Endothelial cell of umbilical vein (primary cell): Measurements from ENCODE around the gene CHN1. TPM values are rescaled to one million over a fixed set of nuclear protein-coding genes. Genes with fewer than 3 reads are reported as not detected.

ENCODE experiments used
- BruUV-seq: library from RNA; stranded (reverse); fragments of 400-500 nt; replicated peaks from 2 replicates; lab custom pipeline; 2021; lab: Mats Ljungman, UMichigan
- CTCF ChIA-PET: fragments of 300-600, 350-600 bp; sonication (Branson Sonifier 250); formaldehyde crosslinking; loops from one replicate; lab custom pipeline; 2021; ENCODE audit warnings: antibody characterized with exemption, inconsistent platforms; lab: Charles Lee
- POLR2A ChIA-PET: fragments of 300-600, 350-600 bp; sonication (Branson Sonifier 250); formaldehyde crosslinking; loops from one replicate; lab custom pipeline; 2021; ENCODE audit warnings: antibody characterized with exemption, inconsistent platforms; lab: Charles Lee
- DNase-seq: peaks from one replicate; pipeline ENCODE4 v3.0.0-alpha.2; 2011; ENCODE audit warnings: low read depth, low spot score
- FAIRE-seq: peaks from 2 replicates; lab custom pipeline; 2011; peaks lifted over from hg19 to GRCh38; lab: Jason Lieb, UNC
- H2AFZ ChIP-seq: 2 replicates; pipeline ENCODE4 v1.6.0; 2012; ENCODE audit warnings: low read depth, low read length, control low read depth, inconsistent platforms
- H3K27ac ChIP-seq: 2 replicates; pipeline ENCODE4 v1.5.1; 2011; ENCODE audit warnings: low read depth, mild to moderate bottlenecking, control low read depth, low read length, moderate library complexity; ENCODE audit not compliant: insufficient read depth
- H3K27me3 ChIP-seq, 2 experiments: 2 replicates each; pipeline versions ENCODE4 v1.6.0 to v1.6.1; 2011; ENCODE audit warnings: low read length in 2 of 2, mixed read lengths in 1 of 2; ENCODE audit not compliant: control insufficient read depth in 2 of 2, insufficient read depth in 2 of 2
- H3K36me3 ChIP-seq, 2 experiments: 2 replicates in 1 of 2; 3 replicates in 1 of 2; pipeline ENCODE4 v1.5.1; 2011; ENCODE audit warnings: low read length in 2 of 2, mild to moderate bottlenecking in 1 of 2, moderate library complexity in 1 of 2; ENCODE audit not compliant: control insufficient read depth in 2 of 2, insufficient read depth in 2 of 2; ENCODE audit errors: extremely low read depth in 1 of 2
- H3K4me1 ChIP-seq: 3 replicates; pipeline ENCODE4 v1.5.1; 2011; ENCODE audit warnings: mild to moderate bottlenecking, low read length; ENCODE audit not compliant: control insufficient read depth, insufficient read depth; ENCODE audit errors: extremely low read depth
- H3K4me2 ChIP-seq: 2 replicates; pipeline ENCODE4 v1.6.1; 2011; ENCODE audit warnings: low read length, control low read depth, mixed read lengths; ENCODE audit not compliant: insufficient read depth
- H3K4me3 ChIP-seq, 3 experiments: fragments of 200-600 bp in 1 of 3; sonication (generic), shearing (Covaris generic) in 1 of 3; replicated peaks in 1 of 3; 2 replicates each; pipeline ENCODE4 v1.5.1; 2011 to 2016; ENCODE audit warnings: control low read depth in 3 of 3, low read length in 3 of 3, mild to moderate bottlenecking in 2 of 3, inconsistent platforms in 1 of 3, low read depth in 1 of 3, moderate library complexity in 1 of 3; ENCODE audit not compliant: insufficient read depth in 1 of 3
- H3K79me2 ChIP-seq: 2 replicates; pipeline ENCODE4 v1.6.0; 2012; ENCODE audit warnings: low read length, inconsistent platforms; ENCODE audit not compliant: control insufficient read depth, insufficient read depth
- H3K9ac ChIP-seq: replicated peaks from 2 replicates; pipeline ENCODE3; 2011; ENCODE audit warnings: low read length, control low read depth; ENCODE audit not compliant: insufficient read depth; ENCODE audit errors: extremely low read depth
- H3K9me1 ChIP-seq: replicated peaks from 3 replicates; pipeline ENCODE4 v1.6.0; 2011; ENCODE audit warnings: mild to moderate bottlenecking, low read length; ENCODE audit not compliant: control insufficient read depth, insufficient read depth; ENCODE audit errors: extremely low read depth
- H3K9me3 ChIP-seq: replicated peaks from 2 replicates; pipeline ENCODE4 v1.5.1; 2012; ENCODE audit warnings: low read length, inconsistent platforms; ENCODE audit not compliant: control insufficient read depth, insufficient read depth
- H4K20me1 ChIP-seq: replicated peaks from 2 replicates; pipeline ENCODE3; 2011; ENCODE audit warnings: mild to moderate bottlenecking, low read length; ENCODE audit not compliant: control insufficient read depth, insufficient read depth; ENCODE audit errors: extremely low read depth
- CTCF ChIP-seq, 2 donors: IDR thresholded peaks; 1 replicate in 1 of 2; 2 replicates in 1 of 2; pipeline ENCODE4 v1.5.1; 2011; ENCODE audit warnings: low read length in 2 of 2, mild to moderate bottlenecking in 2 of 2, moderate library complexity in 2 of 2, control low read depth in 1 of 2, inconsistent platforms in 1 of 2, low read depth in 1 of 2; ENCODE audit not compliant: insufficient read depth in 1 of 2; ENCODE audit errors: extremely low read depth in 1 of 2
- EZH2 ChIP-seq: IDR thresholded peaks from 2 replicates; pipeline ENCODE4 v1.6.1; 2012; ENCODE audit warnings: borderline replicate concordance, low read depth, mild to moderate bottlenecking, moderate library complexity, low read length, inconsistent platforms; ENCODE audit not compliant: severe bottlenecking
- FOS ChIP-seq: IDR thresholded peaks from 2 replicates; pipeline ENCODE4 v1.6.1; 2011; ENCODE audit warnings: mild to moderate bottlenecking, low read length, moderate library complexity, borderline replicate concordance; ENCODE audit not compliant: insufficient read depth
- GATA2 ChIP-seq: IDR thresholded peaks from 2 replicates; pipeline ENCODE4 v1.7.0; 2011; ENCODE audit warnings: low read depth, mild to moderate bottlenecking, moderate library complexity, mixed read lengths, low read length; ENCODE audit not compliant: insufficient read length, insufficient read depth
- JUN ChIP-seq: IDR thresholded peaks from 2 replicates; pipeline ENCODE4 v1.6.1; 2011; ENCODE audit warnings: borderline replicate concordance, low read depth; ENCODE audit not compliant: insufficient read length, insufficient read depth
- MAX ChIP-seq: IDR thresholded peaks from 2 replicates; pipeline ENCODE4 v1.6.1; 2011; ENCODE audit not compliant: insufficient read depth, insufficient read length
- MYC ChIP-seq: IDR thresholded peaks from one replicate; pipeline ENCODE4 v1.6.1; 2011; ENCODE audit warnings: mild to moderate bottlenecking, low read depth, low read length
- POLR2A ChIP-seq: IDR thresholded peaks from 2 replicates; pipeline ENCODE4 v1.6.1; 2012; ENCODE audit warnings: low read depth, mild to moderate bottlenecking, control low read depth, low read length
- POLR2AphosphoS5 ChIP-seq: IDR thresholded peaks from 2 replicates; pipeline ENCODE4 v1.6.1; 2012; ENCODE audit warnings: low read depth, mild to moderate bottlenecking, control low read depth, low read length, moderate library complexity; ENCODE audit not compliant: insufficient read depth
- dilution Hi-C: fragments of 300-500 bp; cut with MboI; formaldehyde crosslinking; loops from one replicate; pipeline ENCODE4 v1.15.0; 2019; ENCODE audit warnings: low sequenced_read_pairs; ENCODE audit not compliant: extremely low pct_ligation_motif_present
- intact Hi-C: fragments of 100-400 bp; cut with micrococcal nuclease; formaldehyde crosslinking; loops from one replicate; pipeline ENCODE4 v1.10.0; 2022
- polyA plus RNA-seq, 4 experiments: library from polyadenylated mRNA; depleted of rRNA in 3 of 4; stranded (reverse) in 3 of 4; unstranded in 1 of 4; fragments of >200 nt; gene quantifications; 2 replicates each; pipeline versions ENCODE4 v1.2.1 to v1.2.3, GENCODE V29; 2011 to 2012; ENCODE audit warnings: missing spikeins in 1 of 4
- total RNA-seq: library from RNA; stranded (reverse); gene quantifications from 2 replicates; pipeline ENCODE4 v1.2.3, GENCODE V29; 2021

CHN1 gene
- total and polyA plus RNA-seq, 2 donors (not counting 3 experiments of a cell fraction or from before 2014, with no cell fraction given) = 23.3 to 24.9 TPM

- Histone ChIP-seq H3K79me2 (no peaks in the 10 kb centered on the region), H3K4me3 (no peak overlapping the region), H3K4me2 (no peak overlapping the region), H3K9ac (no peak overlapping the region), H3K27ac (no peak overlapping the region), H3K9me3 (no peaks in the 10 kb centered on the region), H3K4me1 (no peaks in the 10 kb centered on the region), H3K9me1 (no peaks in the 10 kb centered on the region), H4K20me1 (no peaks in the 10 kb centered on the region), H3K36me3 (no peaks in the 10 kb centered on the region), H2AFZ (no peak overlapping the region), H3K27me3 (no peaks in the 10 kb centered on the region)
- no TSS peak for BruUV-seq
- no peak for TF ChIP-seq MAX
- TF ChIP-seq JUN = no peak
- TF ChIP-seq MYC = no peak
- no peak for TF ChIP-seq FOS
- TF ChIP-seq CTCF (IDR thresholded peaks at IDR 0.05; ENCODE audit: extremely low read depth in 1 of 2, insufficient read depth in 1 of 2, low read depth in 1 of 2, low read length in 2 of 2) = no peak
- TF ChIP-seq GATA2 = no peak
- no peak for TF ChIP-seq EZH2
- TF ChIP-seq POLR2AphosphoS5 = no peak
- TF ChIP-seq POLR2A = no peak
- dilution Hi-C loops = no loop called here
- no peak for FAIRE-seq
- ChIA-PET POLR2A (no interaction called here), CTCF (interaction anchor here (1.0 to 2.0 kb wide), 2 partner anchors 14 to 117 kb away, joined by 3 to 9 read pairs; no protein-coding TSS in a partner anchor)
- peak; percentile 40 for DNase-seq
- intact Hi-C loops = no loop called here
Measured at GRCh38 chr2:174888146-174888545, 117.0 kb downstream of the CHN1 start.
